ENCODE measurements around the gene LRRC40.
"Not testable (repeated sequence)": the region's sequence is repeated elsewhere in the genome, so short reads cannot be mapped to it uniquely, and the experiment has no call there.

The LRRC40 gene

GRCh38 chr1:70202173-70202758 is 3.1 kb downstream of the LRRC40 start:
- no peak for DNase-seq (ENCODE audit: low spot score)

GRCh38 chr1:70200065-70200464 is 5.3 kb downstream of the LRRC40 start:
- no peak for DNase-seq (ENCODE audit: low spot score)

GRCh38 chr1:70196333-70196732 is 9.0 kb downstream of the LRRC40 start:
- no peak for DNase-seq (ENCODE audit: low spot score)

GRCh38 chr1:70195342-70195741 is 10.0 kb downstream of the LRRC40 start:
- DNase-seq (ENCODE audit: low spot score): no peak

GRCh38 chr1:70194601-70195000 is 10.8 kb downstream of the LRRC40 start:
- no peak for DNase-seq (ENCODE audit: low spot score)

- not testable (repeated sequence) for DNase-seq (ENCODE audit: low spot score)
Measured at GRCh38 chr1:70192446-70192845, 12.9 kb downstream of the LRRC40 start.

- DNase-seq (ENCODE audit: low spot score): no peak
Measured at GRCh38 chr1:70190180-70190579, 15.2 kb downstream of the LRRC40 start.

- no peak for DNase-seq (ENCODE audit: low spot score)
Measured at GRCh38 chr1:70188522-70188921, 16.9 kb downstream of the LRRC40 start.

GRCh38 chr1:70185181-70185580 is 20.2 kb downstream of the LRRC40 start:
- DNase-seq (ENCODE audit: low spot score): not testable (repeated sequence)

GRCh38 chr1:70171512-70171911 is 33.9 kb downstream of the LRRC40 start:
- no peak for DNase-seq (ENCODE audit: low spot score)

GRCh38 chr1:70169018-70169839 is 36.1 kb downstream of the LRRC40 start:
- DNase-seq (ENCODE audit: low spot score): no peak

GRCh38 chr1:70168283-70168682 is 37.1 kb downstream of the LRRC40 start:
- no peak for DNase-seq (ENCODE audit: low spot score)

- DNase-seq (ENCODE audit: low spot score): no peak
Measured at GRCh38 chr1:70164350-70164749, 41.0 kb downstream of the LRRC40 start.

- DNase-seq (ENCODE audit: low spot score): no peak
Measured at GRCh38 chr1:70156529-70157120, 48.8 kb downstream of the LRRC40 start.

- no peak for DNase-seq (ENCODE audit: low spot score)
Measured at GRCh38 chr1:70153739-70154138, 51.6 kb downstream of the LRRC40 start.

- DNase-seq (ENCODE audit: low spot score): no peak
Measured at GRCh38 chr1:70150444-70150843, 54.9 kb downstream of the LRRC40 start.

GRCh38 chr1:70146488-70146887 is 58.9 kb downstream of the LRRC40 start:
- no peak for DNase-seq (ENCODE audit: low spot score)

- no peak for DNase-seq (ENCODE audit: low spot score)
Measured at GRCh38 chr1:70143048-70143659, 62.2 kb downstream of the LRRC40 start.

GRCh38 chr1:70142075-70142474 is 63.3 kb downstream of the LRRC40 start:
- DNase-seq (ENCODE audit: low spot score): no peak

GRCh38 chr1:70140894-70141293 is 64.5 kb downstream of the LRRC40 start:
- DNase-seq (ENCODE audit: low spot score): no peak

GRCh38 chr1:70140343-70140742 is 65.0 kb downstream of the LRRC40 start:
- DNase-seq (ENCODE audit: low spot score): no peak

- DNase-seq (ENCODE audit: low spot score): no peak
Measured at GRCh38 chr1:70134148-70134547, 71.2 kb downstream of the LRRC40 start.

- DNase-seq (ENCODE audit: low spot score): no peak
Measured at GRCh38 chr1:70117046-70117445, 88.3 kb downstream of the LRRC40 start.

Measured in germinal center (tissue), 1 donor.